ENCODE data around the gene DNER.
"Not testable (repeated sequence)": the region's sequence is repeated elsewhere in the genome, so short reads cannot be mapped to it uniquely, and the experiment has no call there.

Gene DNER

GRCh38 chr2:229559986-229560385 is 154.4 kb downstream of the DNER start:
- DNase-seq: no peak

- DNase-seq: no peak
Observed at GRCh38 chr2:229553091-229553490, 161.3 kb downstream of the DNER start.

GRCh38 chr2:229543176-229543873 is 171.0 kb downstream of the DNER start:
- DNase-seq: no peak

- no peak for DNase-seq
Observed at GRCh38 chr2:229539628-229540027, 174.7 kb downstream of the DNER start.

- no peak for DNase-seq
Observed at GRCh38 chr2:229531594-229531993, 182.8 kb downstream of the DNER start.

- DNase-seq: no peak
Observed at GRCh38 chr2:229530434-229530833, 183.9 kb downstream of the DNER start.

- DNase-seq: no peak
Observed at GRCh38 chr2:229528846-229529245, 185.5 kb downstream of the DNER start.

- no peak for DNase-seq
Observed at GRCh38 chr2:229526951-229527350, 187.4 kb downstream of the DNER start.

- DNase-seq: no peak
Observed at GRCh38 chr2:229524799-229525198, 189.6 kb downstream of the DNER start.

- no peak for DNase-seq
Observed at GRCh38 chr2:229523663-229524062, 190.7 kb downstream of the DNER start.

- no peak for DNase-seq
Observed at GRCh38 chr2:229521576-229521975, 192.8 kb downstream of the DNER start.

GRCh38 chr2:229520691-229521096 is 193.7 kb downstream of the DNER start:
- DNase-seq: no peak

- no peak for DNase-seq
Observed at GRCh38 chr2:229519655-229520430, 194.5 kb downstream of the DNER start.

- no peak for DNase-seq
Observed at GRCh38 chr2:229514273-229514895, 200.0 kb downstream of the DNER start.

GRCh38 chr2:229511524-229511923 is 202.8 kb downstream of the DNER start:
- no peak for DNase-seq

- not testable (repeated sequence) for DNase-seq
Observed at GRCh38 chr2:229506699-229507098, 207.7 kb downstream of the DNER start.

GRCh38 chr2:229501051-229501794 is 213.1 kb downstream of the DNER start:
- DNase-seq: no peak

GRCh38 chr2:229492034-229492433 is 222.3 kb downstream of the DNER start:
- DNase-seq: no peak

GRCh38 chr2:229490167-229490566 is 224.2 kb downstream of the DNER start:
- DNase-seq: no peak

- DNase-seq: no peak
Observed at GRCh38 chr2:229489016-229489415, 225.3 kb downstream of the DNER start.

GRCh38 chr2:229488232-229488631 is 226.1 kb downstream of the DNER start:
- DNase-seq: no peak

GRCh38 chr2:229486673-229487072 is 227.7 kb downstream of the DNER start:
- DNase-seq: no peak

- DNase-seq: no peak
Observed at GRCh38 chr2:229485857-229486256, 228.5 kb downstream of the DNER start.

Measured in activated T-cell treated with anti-CD3 and anti-CD28 coated beads, Interleukin-2, amount 50 U/mL, for 1 hour (primary cell).